GM19463 (cell line): ENCODE measurements around the gene RNASE4.
"Not testable (repeated sequence)": the region's sequence is repeated elsewhere in the genome, so short reads cannot be mapped to it uniquely, and the experiment has no call there.

Experiments used
- ATAC-seq: cut with Tn5 transposase; IDR thresholded peaks from one replicate; pipeline ENCODE4 v1.9.1; 2021; ENCODE audit warnings: mild to moderate bottlenecking, moderate library complexity; ENCODE audit not compliant: unreplicated experiment

RNASE4 gene

GRCh38 chr14:20734430-20734806, 50.1 kb downstream of the RNASE4 start:
- no peak for ATAC-seq

DNA sequence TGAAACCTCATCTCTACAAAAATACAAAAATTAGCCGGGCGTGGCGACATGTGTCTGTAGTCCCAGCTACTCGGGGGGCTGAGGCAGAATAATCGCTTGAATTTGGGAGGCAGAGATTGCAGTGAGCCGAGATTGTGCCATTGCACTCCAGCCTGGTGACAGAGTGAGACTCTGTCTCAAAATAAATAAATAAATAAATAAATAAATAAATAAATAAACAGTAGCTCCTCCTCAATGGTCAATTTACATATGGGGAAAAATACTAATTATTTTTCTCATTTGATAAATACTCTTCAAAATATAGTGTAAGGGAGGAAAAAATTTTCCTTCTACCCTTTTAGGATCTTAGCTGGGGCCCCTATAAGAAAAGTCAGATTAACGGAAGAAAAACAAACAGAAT, 53.9 kb downstream of the RNASE4 start:
- ATAC-seq = not testable (repeated sequence)

- ATAC-seq = no peak
These were observed 57.8 kb downstream of the RNASE4 start for GRCh38 chr14:20742132-20742531.

DNA sequence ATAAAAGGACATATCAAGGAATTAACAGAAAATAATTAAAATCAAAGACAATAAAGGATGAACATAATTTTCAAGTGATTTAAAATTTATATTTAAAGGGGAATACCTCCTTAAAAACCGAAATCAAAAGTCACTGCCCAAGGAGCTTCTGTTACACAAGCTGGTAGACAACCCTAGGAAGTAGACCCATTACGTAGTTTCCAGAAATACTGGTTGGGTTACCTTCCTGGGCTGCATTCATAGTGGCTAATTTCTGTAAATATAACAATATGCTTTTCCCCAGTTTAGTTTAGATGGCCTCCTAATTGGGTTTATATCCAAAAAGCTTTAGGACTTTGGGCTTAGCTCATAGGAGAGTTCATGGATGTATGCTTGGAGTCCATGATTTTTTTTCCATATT, 59.2 kb downstream of the RNASE4 start:
- ATAC-seq = no peak

GRCh38 chr14:20745571-20746358, 61.4 kb downstream of the RNASE4 start, which contains the start of gene EDDM3A:
TSS of gene EDDM3A (plus strand) at chr14:20745887. CDS start at chr14:20747581, 1,694 bp downstream.
- no peak for ATAC-seq

GRCh38 chr14:20746566-20746965, 62.2 kb downstream of the RNASE4 start:
- no peak for ATAC-seq

DNA sequence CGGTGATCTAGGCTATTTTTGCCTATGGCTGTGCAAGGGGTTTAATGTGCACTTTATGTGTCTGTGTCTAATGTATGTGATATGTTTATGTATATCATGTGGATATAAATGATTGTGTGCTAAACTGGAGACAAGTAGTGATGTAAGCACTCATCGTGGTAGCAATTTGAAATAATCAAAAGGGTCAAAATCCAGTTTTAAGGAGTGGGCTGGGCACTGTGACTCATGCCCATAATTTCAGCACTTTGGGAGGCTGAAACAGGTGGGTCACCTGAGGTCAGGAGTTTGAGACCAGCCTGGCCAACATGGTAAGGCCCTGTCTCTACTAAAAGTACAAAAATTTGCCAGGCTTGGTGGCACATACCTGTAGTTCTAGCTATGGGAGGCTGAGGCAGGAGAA, 64.1 kb downstream of the RNASE4 start:
- no peak for ATAC-seq

- ATAC-seq = no peak
These were observed 65.8 kb downstream of the RNASE4 start for GRCh38 chr14:20750194-20750593.
